Trophoblast cell (in vitro differentiated cells and primary cell): Measurements from ENCODE around the gene PTPRN2.

Experiments used
- DNase-seq, 2 donors: peaks; one replicate each; pipeline ENCODE4 v3.0.0-alpha.2; 2016
- H2AFZ ChIP-seq: 2 replicates; pipeline ENCODE4 v1.6.1; 2013; ENCODE audit warnings: low read length, moderate library complexity, mild to moderate bottlenecking; ENCODE audit not compliant: insufficient read depth, poor library complexity
- H2AK5ac ChIP-seq: 2 replicates; pipeline ENCODE4 v1.6.1; 2013; ENCODE audit warnings: mild to moderate bottlenecking, low read length
- H2BK120ac ChIP-seq: 2 replicates; pipeline ENCODE4 v1.6.1; 2013; ENCODE audit warnings: low read length, mild to moderate bottlenecking, moderate library complexity; ENCODE audit not compliant: insufficient read depth, poor library complexity
- H2BK12ac ChIP-seq: 2 replicates; pipeline ENCODE4 v1.6.1; 2013; ENCODE audit warnings: mild to moderate bottlenecking, low read length, moderate library complexity
- H2BK5ac ChIP-seq: 2 replicates; pipeline ENCODE4 v1.6.1; 2013; ENCODE audit warnings: low read length, low read depth, moderate library complexity, mild to moderate bottlenecking; ENCODE audit not compliant: poor library complexity
- H3K14ac ChIP-seq: 2 replicates; pipeline ENCODE4 v1.6.1; 2013; ENCODE audit warnings: mild to moderate bottlenecking, low read length
- H3K18ac ChIP-seq: 2 replicates; pipeline ENCODE4 v1.6.1; 2013; ENCODE audit warnings: mild to moderate bottlenecking, low read length
- H3K23ac ChIP-seq: 2 replicates; pipeline ENCODE4 v1.6.1; 2013; ENCODE audit warnings: low read length
- H3K27ac ChIP-seq: 2 replicates; pipeline ENCODE4 v1.5.1; 2013; ENCODE audit warnings: low read depth, mild to moderate bottlenecking, inconsistent platforms, low read length, moderate library complexity
- H3K27me3 ChIP-seq: 2 replicates; pipeline ENCODE4 v1.6.1; 2013; ENCODE audit warnings: inconsistent platforms, mild to moderate bottlenecking, low read length, moderate library complexity; ENCODE audit not compliant: insufficient read depth
- H3K36me3 ChIP-seq, 2 experiments: 1 replicate in 1 of 2; 2 replicates in 1 of 2; pipeline ENCODE4 v1.6.1; 2013; ENCODE audit warnings: low read length in 2 of 2, mild to moderate bottlenecking in 2 of 2, moderate library complexity in 1 of 2; ENCODE audit not compliant: insufficient read depth in 2 of 2, control insufficient read depth in 1 of 2
- H3K4ac ChIP-seq: 2 replicates; pipeline ENCODE4 v1.6.1; 2013; ENCODE audit warnings: low read depth, mild to moderate bottlenecking, low read length, moderate library complexity
- H3K4me1 ChIP-seq, 2 experiments: 1 replicate in 1 of 2; 2 replicates in 1 of 2; pipeline ENCODE4 v1.6.1; 2013; ENCODE audit warnings: low read length in 2 of 2, mild to moderate bottlenecking in 2 of 2, moderate library complexity in 1 of 2; ENCODE audit not compliant: insufficient read depth in 2 of 2, control insufficient read depth in 1 of 2
- H3K4me2 ChIP-seq: 2 replicates; pipeline ENCODE4 v1.6.1; 2013; ENCODE audit warnings: inconsistent platforms, mild to moderate bottlenecking, low read length, moderate library complexity
- H3K4me3 ChIP-seq: 2 replicates; pipeline ENCODE4 v1.5.1; 2013; ENCODE audit warnings: mild to moderate bottlenecking, low read depth, low read length, inconsistent platforms
- H3K79me1 ChIP-seq: one replicate; pipeline ENCODE4 v1.6.1; 2013; ENCODE audit warnings: low read length
- H3K79me2 ChIP-seq: 2 replicates; pipeline ENCODE4 v1.6.1; 2013; ENCODE audit warnings: low read length, mild to moderate bottlenecking; ENCODE audit not compliant: control insufficient read depth, insufficient read depth, poor library complexity
- H3K9ac ChIP-seq: 2 replicates; pipeline ENCODE4 v1.6.1; 2013; ENCODE audit warnings: mild to moderate bottlenecking, low read length
- H3K9me3 ChIP-seq: 2 replicates; pipeline ENCODE4 v1.6.1; 2013; ENCODE audit warnings: low read depth, mild to moderate bottlenecking, control low read depth, inconsistent platforms, low read length; ENCODE audit not compliant: insufficient read depth
- H4K12ac ChIP-seq: 2 replicates; pipeline ENCODE4 v1.6.1; 2013; ENCODE audit warnings: low read depth, mild to moderate bottlenecking, low read length, moderate library complexity
- H4K8ac ChIP-seq: 2 replicates; pipeline ENCODE4 v1.6.1; 2013; ENCODE audit warnings: low read depth, mild to moderate bottlenecking, low read length, moderate library complexity
- H4K91ac ChIP-seq: one replicate; pipeline ENCODE4 v1.6.1; 2013; ENCODE audit warnings: low read depth, mild to moderate bottlenecking, low read length, moderate library complexity
- WGBS: extraction: QIAGEN DNeasy Blood & Tissue Kit; methylation state at CpG from one replicate; pipeline ENCODE4 v1.1.7; 2013; ENCODE audit warnings: missing lambda C conversion rate; ENCODE audit not compliant: insufficient read length, insufficient coverage; ENCODE audit errors: extremely low coverage; 5-methylcytosine and 5-hydroxymethylcytosine counted together

PTPRN2 gene

DNA sequence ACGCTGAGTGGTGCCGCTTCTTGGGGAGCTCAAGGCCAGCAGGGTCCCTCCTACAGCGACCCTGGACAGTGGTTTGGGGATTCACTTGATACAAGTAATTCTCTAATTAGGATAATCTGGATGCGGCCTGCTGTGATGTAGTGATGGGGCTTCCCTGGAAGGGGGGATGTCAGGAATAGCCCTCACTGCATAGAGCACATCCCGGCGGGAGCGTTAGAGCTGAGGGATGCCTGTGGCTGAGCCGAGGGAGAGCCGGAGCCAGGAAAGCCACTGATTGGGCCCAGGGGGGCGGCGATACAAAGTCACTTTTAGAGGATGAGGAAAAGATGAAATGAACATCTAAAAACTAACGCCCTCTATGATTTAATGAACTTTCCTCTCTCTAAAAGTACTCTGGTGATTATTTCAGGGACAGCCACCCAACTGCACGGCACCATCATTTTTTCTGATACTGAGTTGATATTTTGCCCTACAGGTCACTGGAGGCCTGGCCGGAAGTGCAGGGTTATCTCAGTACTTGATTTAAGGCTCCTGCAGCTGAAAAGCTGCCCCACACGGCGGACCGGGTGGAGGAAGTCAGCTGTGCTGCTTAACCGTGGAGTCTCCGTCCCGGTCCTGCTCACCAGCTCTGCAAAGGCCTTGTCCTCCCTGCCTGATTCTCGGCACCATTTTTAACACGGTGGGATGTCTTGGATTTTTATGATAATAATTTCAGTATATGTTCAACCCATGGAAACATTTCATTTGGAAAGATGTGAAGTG lies 732.0 kb downstream of the PTPRN2 start:
- no peak overlapping the region for H3K23ac ChIP-seq
- no peak overlapping the region for H3K4me3 ChIP-seq
- no CpG with 5 or more reads among the region's 22 CpGs for WGBS

DNA sequence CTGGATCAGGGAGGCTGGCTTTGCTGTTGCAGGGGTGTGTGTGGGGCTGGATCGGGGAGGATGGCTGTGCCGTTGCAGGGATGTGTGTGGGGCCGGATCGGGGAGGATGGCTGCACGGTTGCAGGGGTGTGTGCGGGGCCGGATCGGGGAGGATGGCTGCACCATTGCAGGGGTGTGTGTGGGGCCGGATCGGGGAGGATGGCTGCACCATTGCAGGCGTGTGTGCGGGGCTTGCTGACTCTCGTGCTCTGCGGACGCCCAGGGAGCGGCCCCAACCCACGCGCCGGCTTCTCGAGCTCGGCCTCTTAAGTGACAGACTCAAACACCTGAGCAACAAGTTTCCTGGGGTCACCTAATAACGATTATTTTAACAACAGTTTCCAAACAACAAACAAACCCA lies 732.6 kb downstream of the PTPRN2 start:
- no CpG with 5 or more reads among the region's 22 CpGs for WGBS
- H2BK12ac ChIP-seq: no peak overlapping the region
- no peak overlapping the region for H4K8ac ChIP-seq

More for the DNA sequence above, 732.0 kb downstream of the PTPRN2 start:
- Histone ChIP-seq H3K27ac (no peak overlapping the region), H2BK120ac (no peak overlapping the region), H4K8ac (no peak overlapping the region), H3K4me1 (no peaks in the 10 kb centered on the region), H3K36me3 (no peaks in the 10 kb centered on the region), H3K79me2 (no peaks in the 10 kb centered on the region), H3K14ac (no peak overlapping the region), H4K91ac (no peak overlapping the region), H2AFZ (no peak overlapping the region), H3K27me3 (no peaks in the 10 kb centered on the region), H3K9me3 (peaks cover 6% of the 10 kb centered on the region), H4K12ac (no peak overlapping the region), H3K4ac (no peak overlapping the region), H2AK5ac (no peak overlapping the region), H3K4me2 (no peak overlapping the region), H2BK12ac (no peak overlapping the region), H2BK5ac (no peak overlapping the region), H3K79me1 (no peaks in the 10 kb centered on the region), H3K9ac (no peak overlapping the region), H3K18ac (no peak overlapping the region)
- no peak for DNase-seq

DNA sequence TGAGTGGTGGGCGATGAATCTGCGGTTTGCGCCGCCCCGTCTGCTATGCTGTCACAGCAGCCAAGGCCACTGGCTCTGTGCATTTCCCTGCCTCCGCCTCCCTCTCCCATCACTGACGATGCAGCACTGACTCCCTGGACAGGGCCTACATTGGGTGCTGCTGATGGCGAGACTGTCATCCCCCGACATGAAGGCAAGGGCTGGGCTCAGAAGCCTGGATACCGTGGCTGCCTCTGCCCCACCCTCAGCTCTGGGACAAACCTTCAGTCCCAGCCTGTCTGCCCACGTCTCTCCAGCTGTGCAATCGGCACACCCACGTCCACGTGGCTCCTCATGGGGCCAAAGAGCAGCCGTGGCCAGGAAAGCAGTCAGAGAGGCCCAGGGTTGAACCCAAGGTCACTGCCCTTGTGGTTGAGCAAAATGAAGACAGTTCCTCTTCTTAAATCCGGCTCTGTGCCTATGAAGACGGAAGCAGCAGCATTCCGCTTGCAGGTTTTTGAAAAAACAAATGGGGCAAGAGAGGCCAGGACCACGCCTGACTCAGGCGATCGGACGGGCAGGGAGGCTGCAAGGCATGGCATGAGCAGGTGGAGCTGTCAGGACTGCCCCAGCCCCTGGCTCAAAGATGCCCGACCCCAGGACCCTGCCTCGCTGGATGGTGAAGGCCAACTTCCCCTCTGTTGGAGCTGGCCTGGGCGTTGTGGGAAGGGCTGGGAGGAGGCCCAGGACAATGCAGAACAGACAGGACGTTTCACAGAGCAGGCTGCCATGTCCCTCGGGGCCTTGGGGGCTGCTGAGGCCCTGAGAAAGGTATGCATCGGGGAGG lies 733.3 kb downstream of the PTPRN2 start:
- H3K79me1 ChIP-seq: no peaks in the 10 kb centered on the region
- DNase-seq: peak; percentile 7 to 22
- no peak overlapping the region for H4K8ac ChIP-seq
- H3K4me2 ChIP-seq: no peak overlapping the region
- no peak overlapping the region for H3K14ac ChIP-seq
- WGBS: no CpG with 5 or more reads among the region's 28 CpGs
- no peaks in the 10 kb centered on the region for H3K36me3 ChIP-seq
- no peak overlapping the region for H2AK5ac ChIP-seq
- H3K4me1 ChIP-seq: no peaks in the 10 kb centered on the region
- no peaks in the 10 kb centered on the region for H3K79me2 ChIP-seq
- no peak overlapping the region for H3K4ac ChIP-seq
- no peak overlapping the region for H4K91ac ChIP-seq
- no peak overlapping the region for H2BK120ac ChIP-seq
- no peak overlapping the region for H3K4me3 ChIP-seq
- H3K23ac ChIP-seq: no peak overlapping the region
- no peak overlapping the region for H2AFZ ChIP-seq
- no peak overlapping the region for H3K18ac ChIP-seq
- H4K12ac ChIP-seq: no peak overlapping the region
- peaks cover 9% of the 10 kb centered on the region for H3K9me3 ChIP-seq
- no peaks in the 10 kb centered on the region for H3K27me3 ChIP-seq
- no peak overlapping the region for H2BK12ac ChIP-seq
- no peak overlapping the region for H2BK5ac ChIP-seq
- no peak overlapping the region for H3K27ac ChIP-seq
- H3K9ac ChIP-seq: no peak overlapping the region

More for the DNA sequence above, 732.6 kb downstream of the PTPRN2 start:
- H3K14ac ChIP-seq: no peak overlapping the region
- DNase-seq: no peak
- H2AK5ac ChIP-seq: no peak overlapping the region
- no peak overlapping the region for H2AFZ ChIP-seq
- no peak overlapping the region for H3K4me3 ChIP-seq
- H3K27ac ChIP-seq: no peak overlapping the region
- no peak overlapping the region for H3K4ac ChIP-seq
- no peak overlapping the region for H3K4me2 ChIP-seq
- H2BK120ac ChIP-seq: no peak overlapping the region
- H3K79me2 ChIP-seq: no peaks in the 10 kb centered on the region
- H3K23ac ChIP-seq: no peak overlapping the region
- no peaks in the 10 kb centered on the region for H3K36me3 ChIP-seq
- H3K4me1 ChIP-seq: no peaks in the 10 kb centered on the region
- H4K12ac ChIP-seq: no peak overlapping the region
- no peak overlapping the region for H3K9ac ChIP-seq
- peaks cover 6% of the 10 kb centered on the region for H3K9me3 ChIP-seq
- no peaks in the 10 kb centered on the region for H3K27me3 ChIP-seq
- H2BK5ac ChIP-seq: no peak overlapping the region
- H3K79me1 ChIP-seq: no peaks in the 10 kb centered on the region
- H3K18ac ChIP-seq: no peak overlapping the region
- no peak overlapping the region for H4K91ac ChIP-seq

DNA sequence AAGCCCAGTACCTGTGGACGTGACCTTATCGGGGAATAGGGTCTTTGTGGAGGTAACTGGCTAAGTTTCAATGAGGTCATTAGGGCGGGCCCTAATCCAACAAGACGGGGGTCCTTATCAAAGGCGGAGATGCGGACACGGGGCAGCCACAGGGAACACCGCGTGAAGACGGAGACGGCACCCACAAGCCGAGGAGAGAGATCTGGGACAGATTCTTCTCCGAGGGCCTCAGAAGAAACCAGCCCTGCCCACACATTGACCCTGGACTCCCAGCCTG lies 733.9 kb downstream of the PTPRN2 start:
- no peak overlapping the region for H3K27ac ChIP-seq
- H2BK5ac ChIP-seq: no peak overlapping the region
- no peak overlapping the region for H3K18ac ChIP-seq
- no peak overlapping the region for H2AFZ ChIP-seq
- WGBS: no CpG with 5 or more reads among the region's 13 CpGs
- no peak overlapping the region for H2AK5ac ChIP-seq
- no peaks in the 10 kb centered on the region for H3K79me2 ChIP-seq
- no peak overlapping the region for H3K14ac ChIP-seq
- H4K12ac ChIP-seq: no peak overlapping the region
- H3K9me3 ChIP-seq: peaks cover 12% of the 10 kb centered on the region
- no peaks in the 10 kb centered on the region for H3K4me1 ChIP-seq
- H4K8ac ChIP-seq: no peak overlapping the region
- H3K36me3 ChIP-seq: no peaks in the 10 kb centered on the region
- no peak overlapping the region for H4K91ac ChIP-seq
- H2BK120ac ChIP-seq: no peak overlapping the region
- no peak overlapping the region for H3K4me3 ChIP-seq
- H3K4ac ChIP-seq: no peak overlapping the region
- no peak overlapping the region for H2BK12ac ChIP-seq
- H3K79me1 ChIP-seq: no peaks in the 10 kb centered on the region
- no peaks in the 10 kb centered on the region for H3K27me3 ChIP-seq
- DNase-seq: no peak
- H3K23ac ChIP-seq: no peak overlapping the region
- no peak overlapping the region for H3K4me2 ChIP-seq
- no peak overlapping the region for H3K9ac ChIP-seq
